Stimulated activated CD4-positive, alpha-beta T cell treated with anti-CD3 and anti-CD28 coated beads, Interleukin-1b, Interleukin-23, amount 100 ng/mL, for 4 hours (primary cell): ENCODE results near the gene RIPOR3.
"Not testable (repeated sequence)": the region's sequence is repeated elsewhere in the genome, so short reads cannot be mapped to it uniquely, and the experiment has no call there.

Experiments used
- DNase-seq, 2 donors: peaks; one replicate each; pipeline ENCODE4 v3.0.0-alpha.2; 2020; ENCODE audit warnings: low read depth in 2 of 2

RIPOR3 gene

GRCh38 chr20:50703651-50704438 lies 12.5 kb upstream of the RIPOR3 start:
- DNase-seq, result not testable (repeated sequence)

DNA sequence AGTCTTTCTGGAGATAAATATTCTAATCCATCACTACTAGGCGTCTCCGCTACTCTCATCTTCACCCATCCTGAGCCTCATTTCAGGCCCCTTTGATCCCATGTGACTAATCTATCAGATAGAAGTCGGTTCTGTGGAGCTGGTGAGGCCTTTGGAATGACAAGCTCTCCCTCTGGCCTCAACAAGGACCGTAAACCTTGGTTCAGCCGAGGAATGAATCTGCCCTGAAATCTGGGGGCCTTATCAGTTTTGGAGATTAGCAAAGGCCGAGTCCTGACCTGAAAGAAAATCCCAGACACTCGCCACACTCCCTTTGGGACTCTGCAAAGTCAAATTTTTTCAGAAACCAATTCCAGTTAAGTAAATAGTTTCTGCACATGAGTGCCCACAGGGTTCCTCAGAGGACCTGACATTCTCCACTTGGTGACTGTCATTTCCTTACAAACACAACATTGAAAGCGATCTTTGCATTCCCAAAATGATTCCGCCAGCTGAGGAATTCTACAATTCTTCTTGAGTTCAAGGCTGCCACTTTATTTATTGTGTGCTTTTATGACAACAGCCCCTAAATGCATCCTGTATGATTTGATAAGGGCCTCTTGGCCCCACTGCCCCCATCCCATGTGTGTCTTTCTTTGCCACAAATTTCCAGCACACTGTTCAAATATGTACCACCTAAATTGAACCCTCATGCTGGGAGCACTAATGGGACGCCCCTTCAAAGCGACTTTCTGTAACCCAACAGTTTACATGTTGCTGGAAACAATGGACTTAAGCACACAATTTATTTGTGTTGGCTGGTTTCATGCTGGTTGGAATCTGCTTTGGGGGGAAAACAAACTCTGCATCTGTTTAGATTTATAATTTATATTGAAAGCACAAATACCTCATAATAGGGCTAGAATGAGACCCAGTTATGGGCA lies 10.0 kb upstream of the RIPOR3 start:
- no peak for DNase-seq

DNA sequence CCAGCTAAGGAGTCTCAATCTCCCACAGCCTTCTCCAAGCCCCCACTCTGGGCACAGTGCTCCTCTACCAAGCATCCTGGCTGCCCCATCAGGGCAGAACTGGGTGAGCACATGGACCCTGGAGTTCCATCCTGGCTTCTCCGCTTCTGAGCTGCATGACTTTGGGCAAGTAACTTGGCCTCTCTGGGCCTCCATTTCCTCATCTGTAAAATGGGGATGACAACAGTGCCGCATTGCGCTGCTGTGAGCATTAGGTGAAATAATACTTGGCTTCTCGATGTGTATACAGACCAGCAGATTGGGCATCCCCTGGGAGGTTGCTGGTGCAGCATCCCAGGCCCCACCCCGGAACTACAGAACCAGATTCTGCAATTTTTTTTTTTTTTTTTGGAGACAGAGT lies 8.3 kb upstream of the RIPOR3 start:
- no peak for DNase-seq

- not testable (repeated sequence) for DNase-seq
These were observed 6.9 kb upstream of the RIPOR3 start for GRCh38 chr20:50698255-50698654.

DNA sequence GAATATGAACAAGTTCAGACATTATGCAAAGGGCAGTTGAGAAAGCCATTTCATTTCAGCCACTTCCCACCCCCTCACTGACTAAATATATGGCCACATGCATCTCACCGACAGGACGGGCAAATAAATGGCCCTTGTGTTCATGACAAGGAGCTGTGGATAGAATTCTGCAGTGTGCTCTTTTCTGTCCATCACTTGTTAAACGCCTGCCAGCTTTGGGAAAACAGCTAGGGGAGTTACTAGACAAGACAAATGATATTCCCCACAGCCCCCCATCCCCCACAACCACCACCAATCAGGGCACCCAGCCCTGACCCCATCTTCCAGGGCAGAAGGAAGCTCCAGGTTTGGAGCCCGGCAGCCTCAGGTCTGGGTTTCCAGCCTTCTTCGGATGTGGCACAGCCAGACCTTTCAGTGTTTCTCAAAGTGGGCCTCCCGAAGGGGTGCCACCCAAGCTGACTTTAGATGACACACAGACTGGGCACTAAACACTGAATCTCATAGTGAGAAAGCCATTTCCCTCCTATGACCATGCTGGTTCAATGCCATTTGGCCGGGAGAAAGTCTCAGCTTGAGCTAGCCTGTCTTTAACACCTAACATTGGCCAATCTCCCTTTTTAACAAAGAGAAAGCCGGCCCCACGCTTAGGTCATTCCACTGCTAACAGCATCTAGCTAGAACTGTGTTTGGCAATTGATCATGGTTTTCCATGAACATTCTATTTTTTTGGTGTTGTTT lies 4.0 kb upstream of the RIPOR3 start:
- no peak for DNase-seq

GRCh38 chr20:50694379-50695134 lies 3.2 kb upstream of the RIPOR3 start:
- DNase-seq, result no peak

DNA sequence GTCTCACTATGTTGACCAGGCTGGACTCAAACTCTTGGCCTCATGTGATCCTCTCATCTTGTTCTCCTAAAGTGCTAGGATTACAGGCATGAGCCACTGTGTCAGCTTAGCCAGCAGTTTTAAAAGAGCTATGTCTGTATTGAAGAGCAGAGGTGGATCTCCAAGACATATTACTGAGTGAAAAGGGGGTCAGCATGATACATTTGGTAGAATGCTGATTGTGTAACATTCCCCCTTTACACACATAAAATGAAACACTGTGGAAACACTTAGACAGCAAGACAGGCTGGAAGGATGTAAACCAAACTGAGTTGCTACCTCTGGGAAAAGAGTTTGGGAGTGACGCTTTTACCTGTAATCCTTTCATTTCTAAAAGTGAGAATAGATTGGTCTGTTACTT lies 1.7 kb upstream of the RIPOR3 start:
- DNase-seq, result no peak

DNA sequence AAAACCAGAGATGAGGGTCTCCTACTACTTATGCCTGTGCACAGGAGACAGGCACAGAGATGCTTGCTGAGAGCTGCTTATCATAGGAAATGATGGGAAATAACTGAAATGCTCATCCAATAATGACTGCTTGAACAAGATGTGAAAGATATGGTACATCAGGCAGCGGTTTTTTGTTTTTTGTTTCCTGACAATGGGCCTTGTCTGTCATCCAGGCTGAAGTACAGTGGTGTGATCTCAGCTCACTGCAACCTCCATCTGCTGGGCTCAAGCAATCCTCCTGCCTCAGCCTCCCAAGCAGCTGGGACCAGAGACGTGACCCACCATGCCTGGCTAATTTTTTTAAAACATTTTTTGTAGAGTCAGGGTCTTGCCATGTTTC lies 1.2 kb upstream of the RIPOR3 start:
- no peak for DNase-seq

GRCh38 chr20:50691573-50692551 lies 520 bp upstream of the RIPOR3 start:
- DNase-seq, result no peak

DNA sequence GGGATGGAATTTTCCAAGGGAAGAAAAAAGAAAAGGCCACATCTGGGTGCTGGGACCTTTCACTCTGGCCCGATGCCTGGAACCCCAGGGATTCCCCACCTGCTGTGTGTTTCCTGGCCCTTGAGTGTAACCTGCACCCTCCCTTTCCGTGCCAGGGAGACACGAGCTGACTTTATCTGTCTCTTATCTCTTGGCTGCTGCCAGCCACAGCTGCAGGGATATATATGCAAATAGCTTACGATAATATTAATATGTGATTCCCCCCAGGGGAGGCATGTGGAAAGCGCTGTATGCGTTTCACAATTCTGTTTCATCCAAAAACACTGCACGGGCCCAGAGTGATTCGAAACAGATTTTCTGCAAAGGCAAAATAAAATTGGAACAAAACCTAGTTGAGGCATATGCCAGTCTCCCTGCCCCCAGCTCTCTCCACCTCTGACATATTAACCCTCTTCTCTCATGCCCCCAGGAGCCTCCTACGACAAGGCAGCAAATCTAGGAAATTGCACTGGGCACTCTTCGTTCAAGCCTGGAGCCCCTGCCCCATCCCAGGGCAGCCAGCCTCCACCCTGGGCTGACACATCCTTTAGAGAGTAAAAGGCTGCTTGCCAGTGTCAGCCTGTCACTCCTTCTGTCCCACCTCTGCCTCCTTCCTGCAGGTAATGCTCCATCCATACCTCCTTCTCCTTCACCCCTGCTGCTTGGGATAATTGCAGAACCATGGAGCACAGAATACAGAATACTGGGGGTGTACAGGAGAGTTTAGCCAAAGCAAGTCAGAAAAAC lies 1.3 kb downstream of the RIPOR3 start:
- DNase-seq, result no peak

- no peak for DNase-seq
These were observed 2.9 kb downstream of the RIPOR3 start for GRCh38 chr20:50688256-50688975.

DNA sequence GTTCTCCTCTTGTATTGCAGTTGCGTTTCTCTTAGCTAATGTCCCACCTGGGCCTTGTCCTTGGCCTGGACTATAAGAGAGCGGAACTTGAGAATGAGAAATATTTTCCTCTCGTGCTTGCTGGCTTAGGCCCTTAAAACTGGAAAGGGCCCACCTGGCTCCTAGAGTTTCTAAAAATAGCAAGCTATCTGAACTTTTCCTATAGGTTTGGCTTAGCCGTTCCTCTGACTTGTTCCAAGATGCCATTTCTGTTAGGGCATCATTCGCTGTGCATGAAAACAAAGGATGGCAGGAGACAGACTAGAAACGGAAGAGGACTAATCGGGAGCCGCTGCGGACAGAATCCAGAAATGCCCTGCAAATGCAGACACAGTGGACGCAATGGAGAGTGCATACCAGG lies 4.5 kb downstream of the RIPOR3 start:
- no peak for DNase-seq

DNA sequence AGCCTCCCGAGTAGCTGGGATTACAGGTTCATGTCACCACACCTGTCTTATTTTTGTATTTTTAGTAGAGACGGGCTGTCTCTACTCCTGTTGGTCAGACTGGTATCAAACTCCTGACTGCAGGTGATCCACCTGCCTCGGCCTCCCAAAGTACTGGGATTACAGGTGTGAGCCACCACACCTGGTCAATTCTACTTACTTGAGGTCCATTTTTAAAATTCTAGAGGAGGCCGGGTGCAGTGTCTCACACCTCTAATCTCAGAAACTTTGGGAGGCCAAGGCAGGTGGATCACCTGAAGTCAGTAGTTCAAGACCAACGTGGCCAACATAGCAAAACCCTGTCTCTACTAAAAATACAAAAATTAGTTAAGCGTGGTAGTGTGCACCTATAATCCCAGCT lies 7.8 kb downstream of the RIPOR3 start:
- DNase-seq, result no peak

GRCh38 chr20:50682947-50683530 lies 8.3 kb downstream of the RIPOR3 start:
- DNase-seq, result no peak

DNA sequence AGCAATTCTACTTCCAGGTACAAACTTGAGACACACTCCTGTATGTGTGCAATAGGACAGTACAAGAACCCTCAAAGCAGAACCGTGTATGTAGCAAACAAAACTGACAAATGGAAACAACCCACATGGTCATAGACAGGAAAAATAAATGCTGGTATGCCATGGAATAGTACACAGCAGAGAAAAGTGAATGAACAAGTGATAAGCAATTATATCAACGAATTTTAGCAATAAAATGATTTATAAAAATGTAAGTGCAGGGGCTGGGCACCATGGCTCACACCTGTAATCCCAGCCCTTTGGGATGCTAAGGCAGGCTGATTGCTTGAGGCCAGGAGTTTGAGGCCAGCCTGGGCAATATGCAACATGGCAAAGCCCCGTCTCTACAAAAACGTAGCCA lies 9.3 kb downstream of the RIPOR3 start:
- DNase-seq, result no peak

DNA sequence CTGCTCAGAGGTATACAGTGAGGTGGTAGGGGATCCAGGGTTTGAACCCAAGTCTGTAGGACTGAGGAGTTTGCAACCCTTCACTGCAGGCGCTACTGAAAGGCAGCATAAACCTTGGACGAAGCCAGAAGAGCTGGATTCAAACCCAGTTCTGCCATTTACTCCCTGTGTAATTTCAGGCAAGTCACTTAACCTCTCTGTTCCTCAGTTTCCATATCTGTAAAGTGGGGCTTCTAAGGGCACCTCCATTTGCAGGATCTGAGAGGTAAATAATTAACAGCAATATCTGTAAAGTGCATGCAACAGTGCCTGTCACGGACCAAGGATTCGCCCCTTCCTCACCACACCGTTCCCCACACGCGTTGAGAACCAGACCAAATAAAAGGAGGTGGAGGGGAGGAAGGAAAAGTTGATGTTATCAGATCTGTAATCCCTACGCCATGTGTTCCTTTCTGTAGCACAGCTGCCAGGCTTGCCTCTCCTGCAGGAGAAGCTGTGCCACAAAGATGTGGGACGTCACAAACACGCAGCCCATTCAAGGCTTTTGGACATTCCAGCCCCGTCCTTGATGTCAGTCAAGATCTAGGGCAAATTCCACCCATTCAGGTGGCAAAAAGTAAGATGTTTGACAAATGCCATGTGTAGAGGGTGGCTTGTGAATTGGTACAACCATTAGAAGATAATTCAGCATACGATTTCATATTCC lies 9.8 kb downstream of the RIPOR3 start:
- no peak for DNase-seq

DNA sequence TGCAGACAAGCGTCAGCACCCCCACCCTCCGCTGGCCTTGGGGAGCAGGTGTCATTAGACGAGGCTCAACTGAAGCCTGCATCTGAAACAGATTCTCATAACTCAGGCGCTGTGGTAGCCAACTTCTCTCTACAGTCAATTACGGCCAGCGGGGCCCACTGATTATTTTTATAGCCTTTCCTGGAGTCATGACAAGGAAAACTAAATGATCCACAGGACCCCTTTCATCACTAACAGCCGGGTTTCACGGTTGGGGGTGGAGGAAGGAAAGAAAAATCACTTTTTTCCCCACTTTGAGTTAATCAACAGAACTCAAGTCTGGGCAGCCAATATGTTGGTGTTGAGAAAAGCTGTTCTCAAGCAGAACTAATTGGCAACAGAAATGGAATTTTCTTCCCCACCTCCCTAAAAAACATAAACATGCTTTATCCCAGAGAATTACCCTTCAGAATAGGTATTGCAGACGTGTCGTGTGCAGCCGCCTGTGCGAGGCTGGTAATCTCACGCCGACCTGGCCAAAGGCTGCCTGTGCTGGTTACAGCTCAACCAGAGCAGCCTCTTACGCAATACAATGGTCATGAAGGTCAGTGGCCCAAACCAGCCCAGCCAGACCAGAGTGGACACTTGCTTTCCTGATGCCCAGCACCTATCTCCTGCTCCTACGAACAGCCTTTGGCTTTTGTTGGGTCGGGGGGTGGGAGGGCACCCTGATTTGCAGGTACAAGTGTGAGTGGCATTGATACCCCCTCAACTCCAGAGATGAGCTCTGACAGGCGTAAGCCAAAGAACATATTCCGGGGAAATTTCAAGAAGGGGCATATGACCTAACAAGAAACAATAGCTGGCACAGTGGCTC lies 11.0 kb downstream of the RIPOR3 start:
- DNase-seq, result no peak
